Panc1 (cell line): ENCODE measurements around the gene ENKD1. TPM values are rescaled to one million over a fixed set of nuclear protein-coding genes. Genes with fewer than 3 reads are reported as not detected.

Experiments
- ATAC-seq: fragments of 200-7000 bp; cut with Tn5 transposase; 2 replicates; pipeline ENCODE4 v1.9.1; 2020; ENCODE audit warnings: mild to moderate bottlenecking, moderate library complexity
- BruUV-seq: library from RNA; stranded (reverse); fragments of 400-500 nt; replicated peaks from 2 replicates; lab custom pipeline; 2021; lab: Mats Ljungman, UMichigan
- CTCF ChIA-PET: fragments of 300-600 bp; sonication (Branson Sonifier 250); formaldehyde crosslinking; loops from one replicate; lab custom pipeline; 2022; ENCODE audit warnings: antibody characterized with exemption; lab: Charles Lee
- POLR2A ChIA-PET: fragments of 300-600 bp; sonication (Branson Sonifier 250); formaldehyde crosslinking; loops from one replicate; lab custom pipeline; 2022; ENCODE audit warnings: antibody characterized with exemption; lab: Charles Lee
- DNase-seq: peaks from one replicate; pipeline ENCODE4 v3.0.0-alpha.2; 2010; ENCODE audit warnings: low read depth, low spot score
- H3K27ac ChIP-seq: 2 replicates; pipeline ENCODE4 v1.5.1; 2011; ENCODE audit warnings: mild to moderate bottlenecking, low read length, inconsistent platforms
- H3K27me3 ChIP-seq: fragments of 200-500 bp; sonication (Bioruptor generic); 2 replicates; pipeline ENCODE4 v1.6.0; 2014; ENCODE audit warnings: low read length, inconsistent platforms; ENCODE audit not compliant: control insufficient read depth, insufficient read depth
- H3K36me3 ChIP-seq: fragments of 200-500 bp; sonication (Bioruptor generic); 2 replicates; pipeline ENCODE4 v1.5.1; 2014; ENCODE audit warnings: inconsistent platforms, mild to moderate bottlenecking, low read length, moderate library complexity; ENCODE audit not compliant: control insufficient read depth, insufficient read depth
- H3K4me1 ChIP-seq: 2 replicates; pipeline ENCODE4 v1.5.1; 2011; ENCODE audit warnings: inconsistent platforms, mild to moderate bottlenecking, low read length, moderate library complexity; ENCODE audit not compliant: control insufficient read depth, insufficient read depth
- H3K4me3 ChIP-seq, 2 experiments: 2 replicates each; pipeline ENCODE4 v1.5.1; 2011 to 2012; ENCODE audit warnings: low read depth in 2 of 2, low read length in 2 of 2, mild to moderate bottlenecking in 2 of 2, inconsistent platforms in 1 of 2, moderate library complexity in 1 of 2
- H3K9me3 ChIP-seq: fragments of 200-500 bp; sonication (Bioruptor generic); 2 replicates; pipeline ENCODE4 v1.5.1; 2014; ENCODE audit warnings: low read depth, mild to moderate bottlenecking, inconsistent platforms, low read length, moderate library complexity; ENCODE audit not compliant: control insufficient read depth, insufficient read depth
- POLR2AphosphoS5 ChIP-seq: IDR thresholded peaks from 2 replicates; pipeline ENCODE4 v1.6.1; 2012; ENCODE audit warnings: mild to moderate bottlenecking, low read depth, low read length, moderate library complexity
- SIN3A ChIP-seq: IDR thresholded peaks from 2 replicates; pipeline ENCODE4 v1.6.1; 2012; ENCODE audit warnings: low read depth, mild to moderate bottlenecking, low read length, moderate library complexity, borderline replicate concordance; ENCODE audit not compliant: insufficient read depth
- TCF7L2 ChIP-seq: IDR thresholded peaks from 2 replicates; pipeline ENCODE4 v1.6.1; 2011; ENCODE audit warnings: mild to moderate bottlenecking, low read depth, low read length, inconsistent platforms
- in situ Hi-C: cut with HindIII; loops from 2 replicates; pipeline ENCODE4 v1.10.0; 2016; ENCODE audit warnings: low sequenced_read_pairs, low pct_unique_long_range_greater_than_20kb
- intact Hi-C: fragments of 100-400 bp; cut with micrococcal nuclease; formaldehyde crosslinking; loops from one replicate; pipeline ENCODE4 v1.10.0; 2022; ENCODE audit not compliant: unreplicated experiment
- total RNA-seq: library from RNA; stranded (reverse); gene quantifications from one replicate; pipeline ENCODE4 v1.2.1, GENCODE V29; 2021; ENCODE audit not compliant: unreplicated experiment
- TF ChIP-seq, protein P1 (sequence below), 2 experiments: IDR thresholded peaks; 2 replicates each; pipeline ENCODE4 v1.6.1; 2011 to 2012; ENCODE audit warnings: low read depth in 2 of 2, control low read depth in 1 of 2, low read length in 1 of 2, mild to moderate bottlenecking in 1 of 2, moderate library complexity in 1 of 2; ENCODE audit not compliant: insufficient read depth in 1 of 2
- TF ChIP-seq, protein P2 (sequence below): fragments of 450-650 bp; IDR thresholded peaks from 2 replicates; pipeline ENCODE4 v1.5.1; 2017; ENCODE audit warnings: mild to moderate bottlenecking

ENKD1 gene
- total RNA-seq, 1 experiment from 2014 or later: 14.6 TPM

DNA sequence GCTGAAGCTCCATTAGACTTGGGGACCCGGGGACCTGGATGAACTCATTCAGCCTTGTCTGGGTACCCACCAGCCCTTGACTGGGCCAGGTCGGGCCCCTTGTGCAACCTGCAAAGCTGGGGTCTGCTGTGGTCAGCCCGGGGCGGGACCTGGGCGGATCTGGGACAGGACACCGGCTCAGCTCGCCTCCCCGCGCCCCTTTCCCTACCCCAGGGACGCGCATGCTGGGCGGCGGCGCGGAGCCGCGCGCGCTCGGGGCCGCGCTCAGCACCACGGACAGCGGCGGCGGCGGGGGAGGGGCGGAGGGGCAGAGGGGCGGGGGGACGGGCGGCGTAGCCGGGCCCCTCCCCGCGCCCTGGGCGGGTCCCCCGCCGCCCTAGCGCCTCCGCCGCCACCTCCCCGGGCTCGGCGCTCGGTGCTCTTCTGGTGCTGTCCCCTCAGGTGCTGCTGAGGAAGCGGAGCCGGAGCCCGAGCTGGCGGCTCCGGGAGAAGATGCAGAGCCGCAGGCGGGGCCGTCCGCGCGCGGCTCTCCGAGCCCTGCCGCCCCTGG, 13.9 kb downstream of the ENKD1 start:
- no peaks in the 10 kb centered on the region for H3K4me1 ChIP-seq
- DNase-seq (no peak), ATAC-seq (peak; percentile 65)
- BruUV-seq: no TSS peak
- no peaks in the 10 kb centered on the region for H3K27me3 ChIP-seq
- H3K36me3 ChIP-seq: no peaks in the 10 kb centered on the region
- POLR2A ChIA-PET: no interaction called here
- TF ChIP-seq TCF7L2: no peak
- TF ChIP-seq, protein P1, sequence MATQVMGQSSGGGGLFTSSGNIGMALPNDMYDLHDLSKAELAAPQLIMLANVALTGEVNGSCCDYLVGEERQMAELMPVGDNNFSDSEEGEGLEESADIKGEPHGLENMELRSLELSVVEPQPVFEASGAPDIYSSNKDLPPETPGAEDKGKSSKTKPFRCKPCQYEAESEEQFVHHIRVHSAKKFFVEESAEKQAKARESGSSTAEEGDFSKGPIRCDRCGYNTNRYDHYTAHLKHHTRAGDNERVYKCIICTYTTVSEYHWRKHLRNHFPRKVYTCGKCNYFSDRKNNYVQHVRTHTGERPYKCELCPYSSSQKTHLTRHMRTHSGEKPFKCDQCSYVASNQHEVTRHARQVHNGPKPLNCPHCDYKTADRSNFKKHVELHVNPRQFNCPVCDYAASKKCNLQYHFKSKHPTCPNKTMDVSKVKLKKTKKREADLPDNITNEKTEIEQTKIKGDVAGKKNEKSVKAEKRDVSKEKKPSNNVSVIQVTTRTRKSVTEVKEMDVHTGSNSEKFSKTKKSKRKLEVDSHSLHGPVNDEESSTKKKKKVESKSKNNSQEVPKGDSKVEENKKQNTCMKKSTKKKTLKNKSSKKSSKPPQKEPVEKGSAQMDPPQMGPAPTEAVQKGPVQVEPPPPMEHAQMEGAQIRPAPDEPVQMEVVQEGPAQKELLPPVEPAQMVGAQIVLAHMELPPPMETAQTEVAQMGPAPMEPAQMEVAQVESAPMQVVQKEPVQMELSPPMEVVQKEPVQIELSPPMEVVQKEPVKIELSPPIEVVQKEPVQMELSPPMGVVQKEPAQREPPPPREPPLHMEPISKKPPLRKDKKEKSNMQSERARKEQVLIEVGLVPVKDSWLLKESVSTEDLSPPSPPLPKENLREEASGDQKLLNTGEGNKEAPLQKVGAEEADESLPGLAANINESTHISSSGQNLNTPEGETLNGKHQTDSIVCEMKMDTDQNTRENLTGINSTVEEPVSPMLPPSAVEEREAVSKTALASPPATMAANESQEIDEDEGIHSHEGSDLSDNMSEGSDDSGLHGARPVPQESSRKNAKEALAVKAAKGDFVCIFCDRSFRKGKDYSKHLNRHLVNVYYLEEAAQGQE (IDR thresholded peaks at IDR 0.05; ENCODE audit: insufficient read depth in 1 of 2, low read depth in 2 of 2, low read length in 1 of 2): peak; percentile 79 to 90
- intact Hi-C loops (no loop called here), in situ Hi-C loops (no loop called here)
- CTCF ChIA-PET: no interaction called here
- H3K9me3 ChIP-seq: no peaks in the 10 kb centered on the region
- no peak overlapping the region for H3K27ac ChIP-seq
- H3K4me3 ChIP-seq: peak overlapping the region in 1 of 2 experiments; percentile 40; a peak in 2 of 4 replicates

DNA sequence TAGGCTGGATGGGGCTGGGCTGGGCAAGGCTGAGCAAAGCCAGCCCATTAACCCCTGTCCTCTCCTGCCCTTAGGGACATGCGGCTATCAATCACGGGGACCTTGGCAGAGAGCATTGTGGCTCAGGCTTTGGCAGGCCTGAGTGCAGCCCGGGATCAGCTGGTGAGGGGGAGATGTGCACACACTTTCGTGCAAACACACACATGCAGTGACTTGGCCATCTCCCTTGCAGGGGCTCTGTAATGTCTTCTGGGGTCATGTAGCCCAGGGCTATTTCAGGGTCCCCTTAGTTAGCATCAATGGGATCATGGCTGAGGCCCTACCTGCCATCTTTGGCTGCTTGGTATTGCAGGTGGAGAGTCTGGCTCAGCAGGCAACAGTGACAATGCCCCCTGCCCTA, 14.7 kb downstream of the ENKD1 start:
- intact Hi-C loops: no loop called here
- DNase-seq (no peak), ATAC-seq (no peak)
- ChIA-PET CTCF (no interaction called here), POLR2A (no interaction called here)
- H3K27ac ChIP-seq: no peak overlapping the region
- no TSS peak for BruUV-seq
- TF ChIP-seq, protein P1 (IDR thresholded peaks at IDR 0.05; ENCODE audit: insufficient read depth in 1 of 2, low read depth in 2 of 2, low read length in 1 of 2): no peak
- TF ChIP-seq TCF7L2: no peak
- TF ChIP-seq POLR2AphosphoS5: no peak
- TF ChIP-seq SIN3A: no peak
- TF ChIP-seq, protein P2, sequence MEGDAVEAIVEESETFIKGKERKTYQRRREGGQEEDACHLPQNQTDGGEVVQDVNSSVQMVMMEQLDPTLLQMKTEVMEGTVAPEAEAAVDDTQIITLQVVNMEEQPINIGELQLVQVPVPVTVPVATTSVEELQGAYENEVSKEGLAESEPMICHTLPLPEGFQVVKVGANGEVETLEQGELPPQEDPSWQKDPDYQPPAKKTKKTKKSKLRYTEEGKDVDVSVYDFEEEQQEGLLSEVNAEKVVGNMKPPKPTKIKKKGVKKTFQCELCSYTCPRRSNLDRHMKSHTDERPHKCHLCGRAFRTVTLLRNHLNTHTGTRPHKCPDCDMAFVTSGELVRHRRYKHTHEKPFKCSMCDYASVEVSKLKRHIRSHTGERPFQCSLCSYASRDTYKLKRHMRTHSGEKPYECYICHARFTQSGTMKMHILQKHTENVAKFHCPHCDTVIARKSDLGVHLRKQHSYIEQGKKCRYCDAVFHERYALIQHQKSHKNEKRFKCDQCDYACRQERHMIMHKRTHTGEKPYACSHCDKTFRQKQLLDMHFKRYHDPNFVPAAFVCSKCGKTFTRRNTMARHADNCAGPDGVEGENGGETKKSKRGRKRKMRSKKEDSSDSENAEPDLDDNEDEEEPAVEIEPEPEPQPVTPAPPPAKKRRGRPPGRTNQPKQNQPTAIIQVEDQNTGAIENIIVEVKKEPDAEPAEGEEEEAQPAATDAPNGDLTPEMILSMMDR: no peak
- H3K4me1 ChIP-seq: no peaks in the 10 kb centered on the region
- no peak overlapping the region for H3K4me3 ChIP-seq
- in situ Hi-C loops: no loop called here
- no peaks in the 10 kb centered on the region for H3K9me3 ChIP-seq
- H3K27me3 ChIP-seq: no peaks in the 10 kb centered on the region
- H3K36me3 ChIP-seq: no peaks in the 10 kb centered on the region
